Stimulated activated CD4-positive, alpha-beta T cell treated with anti-CD3 and anti-CD28 coated beads, Interleukin-1b, Interleukin-23, amount 100 ng/mL, for 48 hours (primary cell): ENCODE results near the gene PEX5.
"Not testable (repeated sequence)": the region's sequence is repeated elsewhere in the genome, so short reads cannot be mapped to it uniquely, and the experiment has no call there.

Experiments used
- DNase-seq: peaks from one replicate; pipeline ENCODE4 v3.0.0-alpha.2; 2020

The PEX5 gene

GRCh38 chr12:7219599-7220243, 30.2 kb downstream of the PEX5 start:
- DNase-seq: peak; percentile 68

GRCh38 chr12:7221486-7221885, 32.0 kb downstream of the PEX5 start:
- DNase-seq: no peak

- no peak for DNase-seq
Measured at GRCh38 chr12:7229741-7230140, 40.3 kb downstream of the PEX5 start.

- no peak for DNase-seq
Measured at GRCh38 chr12:7241404-7242005, 52.0 kb downstream of the PEX5 start.

GRCh38 chr12:7242176-7243101, 53.0 kb downstream of the PEX5 start:
- no peak for DNase-seq

- DNase-seq: not testable (repeated sequence)
Measured at GRCh38 chr12:7251328-7251996, 62.0 kb downstream of the PEX5 start.

GRCh38 chr12:7259060-7259459, 69.6 kb downstream of the PEX5 start:
- DNase-seq: no peak
